Non-pigmented ciliary epithelial cell (primary cell): ENCODE measurements around the gene ARHGEF10L.

ENCODE experiments used
- DNase-seq: peaks from one replicate; pipeline ENCODE4 v3.0.0-alpha.2; 2010; ENCODE audit warnings: low read depth

Gene ARHGEF10L

GRCh38 chr1:17568014-17568900 is 28.8 kb downstream of the ARHGEF10L start:
- no peak for DNase-seq

DNA sequence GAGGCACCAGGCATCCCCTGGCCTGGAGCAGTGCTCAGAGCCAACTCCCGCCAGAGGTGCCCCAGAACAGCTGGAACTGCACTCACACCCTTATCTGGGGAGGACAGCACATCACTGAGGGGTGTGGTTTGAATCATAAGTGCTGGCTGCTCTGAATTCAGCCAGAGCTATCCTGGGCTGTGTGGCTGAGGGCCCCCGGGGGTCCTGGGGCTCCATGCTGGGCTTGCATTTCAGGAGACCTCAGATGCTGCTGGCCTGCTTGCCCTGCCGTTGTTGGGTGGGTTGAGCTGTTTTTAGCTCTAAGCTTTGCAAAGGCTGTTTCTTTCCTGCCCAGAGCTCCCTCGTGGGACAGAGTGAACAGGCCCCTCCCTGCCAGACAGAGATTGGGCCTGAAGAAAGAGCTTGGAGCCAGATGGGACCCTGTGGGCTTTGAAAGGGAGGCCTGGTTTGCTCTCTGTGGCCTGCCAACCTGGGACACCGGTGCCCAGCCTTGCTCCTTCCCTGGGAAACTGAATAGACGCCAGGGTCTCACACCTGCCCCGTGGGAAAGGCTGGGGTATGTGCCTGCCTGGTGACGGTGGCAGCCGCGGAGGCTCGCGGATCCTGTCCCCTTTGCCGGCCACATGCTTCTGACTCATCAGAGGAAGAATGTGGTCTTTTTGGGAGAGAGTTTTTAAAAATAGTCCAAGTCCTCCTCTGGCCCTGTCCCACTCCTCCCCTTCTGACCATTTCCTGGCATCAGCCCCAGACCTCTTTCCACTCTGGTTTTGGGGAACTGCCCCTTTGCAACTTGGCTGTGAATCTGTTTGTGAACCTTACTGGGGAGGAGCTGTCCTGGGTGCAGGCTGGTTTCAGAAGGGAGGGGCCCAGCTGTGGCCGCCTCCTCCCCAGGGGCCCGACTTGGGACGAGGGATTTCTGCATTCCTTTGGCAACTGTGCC is 30.0 kb downstream of the ARHGEF10L start:
- DNase-seq, result no peak

- no peak for DNase-seq
Observed at GRCh38 chr1:17570228-17570627, 30.7 kb downstream of the ARHGEF10L start.

DNA sequence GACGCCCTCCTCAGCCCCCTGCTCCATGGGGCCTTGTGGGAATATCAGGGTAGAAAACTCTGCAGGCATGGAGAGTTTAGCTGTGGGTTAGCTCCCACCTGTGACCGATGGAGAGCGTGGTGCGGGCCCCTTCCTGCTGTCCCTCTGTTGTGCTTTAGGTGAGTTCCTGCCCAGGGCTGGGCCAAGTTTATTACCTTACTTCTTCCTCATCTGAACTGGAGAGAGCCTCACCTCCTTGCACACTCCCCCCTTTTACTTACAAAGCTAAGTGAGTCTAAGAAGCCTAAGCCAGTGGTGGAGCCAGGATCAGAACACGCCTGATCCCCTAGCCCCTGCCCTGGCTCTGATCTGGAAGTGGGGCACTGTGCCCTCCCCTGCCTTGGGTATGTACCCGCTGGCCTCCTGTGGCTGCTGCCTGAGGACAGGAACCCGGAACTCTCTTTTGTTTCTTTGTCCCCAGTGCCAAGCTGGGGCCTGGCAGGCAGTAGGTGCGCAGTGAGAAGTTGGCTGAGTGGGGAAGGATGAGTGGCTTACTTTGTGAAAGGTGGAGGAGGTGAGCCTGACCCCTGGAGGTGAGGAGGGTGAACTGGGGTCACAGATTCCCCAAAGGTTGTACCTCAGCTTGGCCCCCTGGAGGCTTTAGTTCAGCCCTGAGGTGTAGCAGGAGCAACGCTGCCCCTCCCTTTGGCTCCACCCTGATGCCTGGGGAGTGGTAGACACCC is 32.9 kb downstream of the ARHGEF10L start:
- no peak for DNase-seq

DNA sequence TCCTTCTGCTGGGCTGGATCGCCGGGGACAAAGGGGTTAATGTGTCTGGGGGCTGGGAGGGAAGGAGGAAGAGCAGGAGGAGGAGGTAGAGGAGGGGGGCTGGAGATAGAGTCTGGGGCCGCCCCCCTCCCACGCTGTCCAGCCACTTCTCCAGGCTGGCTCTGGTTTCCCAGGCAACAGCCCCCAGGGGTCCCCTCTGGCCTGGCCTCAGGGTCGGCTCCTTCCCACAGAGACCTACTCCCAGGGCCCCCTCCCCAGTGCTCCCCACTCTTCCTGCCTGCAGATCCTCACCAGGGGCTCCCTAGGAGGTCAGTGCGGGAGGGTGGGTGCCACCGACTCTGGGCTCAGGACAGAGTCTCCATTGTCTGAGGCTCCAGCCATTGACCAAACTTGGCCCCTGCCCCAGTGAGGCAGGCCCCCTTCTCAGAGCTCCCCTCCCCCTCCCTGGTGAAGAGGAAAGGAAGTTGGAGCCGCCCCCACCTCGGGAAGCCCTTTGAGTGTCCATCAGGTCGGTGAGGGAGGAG is 34.1 kb downstream of the ARHGEF10L start:
- DNase-seq, result no peak

DNA sequence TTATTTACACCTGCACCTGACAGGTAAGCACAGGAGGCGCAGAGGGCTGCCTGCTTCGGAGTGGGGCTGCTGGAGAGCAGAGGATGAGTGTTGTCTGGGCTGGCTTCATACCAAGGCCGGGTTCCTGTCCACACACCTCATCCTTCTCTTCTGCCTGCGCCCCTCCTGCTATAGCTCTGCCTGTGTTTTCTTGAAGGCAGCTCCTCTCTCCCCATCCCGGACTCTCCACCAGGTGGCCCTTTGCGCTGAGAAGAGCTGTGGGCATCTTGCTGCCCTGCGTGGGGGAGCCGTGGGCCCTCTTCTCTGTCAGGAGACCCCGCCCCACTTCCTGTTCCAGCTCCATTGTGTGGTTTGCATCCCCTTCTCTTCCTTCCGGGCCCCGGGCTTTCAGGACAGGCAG is 35.0 kb downstream of the ARHGEF10L start:
- DNase-seq, result no peak

DNA sequence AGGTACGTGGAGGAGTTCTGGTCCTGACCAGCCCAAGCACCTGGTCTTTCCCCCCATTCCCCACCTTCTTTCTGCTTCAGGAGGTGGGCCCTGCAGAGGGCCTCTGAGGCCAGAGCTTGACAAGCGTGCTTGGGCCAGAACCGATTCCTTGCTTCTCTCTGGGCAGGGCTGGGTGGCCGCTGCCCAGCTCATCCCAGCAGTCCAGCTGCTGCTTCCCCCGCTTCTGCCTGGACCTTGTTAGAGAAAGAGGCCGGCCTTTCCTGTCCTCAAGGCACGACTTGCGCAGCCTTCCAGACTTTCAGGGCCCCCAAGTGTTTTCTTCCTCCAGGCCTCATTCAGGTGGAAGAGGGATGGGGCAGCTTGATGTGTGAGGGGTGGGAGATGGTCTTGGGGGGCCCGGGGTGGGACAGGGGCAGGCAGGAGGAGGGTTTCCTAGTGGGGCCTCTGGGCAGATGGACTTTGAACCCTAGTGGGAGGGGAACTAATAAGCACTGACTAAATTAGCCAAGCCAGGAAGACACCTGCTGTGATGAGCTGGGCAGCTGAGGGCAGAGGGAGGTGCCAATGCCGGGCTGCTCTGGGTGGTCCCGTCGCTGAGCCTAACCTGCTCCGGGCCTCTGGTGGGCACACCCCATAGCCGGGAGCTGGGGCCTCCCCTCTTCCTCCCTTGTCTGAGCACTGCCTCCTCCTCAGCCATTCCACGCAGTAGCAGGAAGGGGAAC is 36.5 kb downstream of the ARHGEF10L start:
- no peak for DNase-seq

DNA sequence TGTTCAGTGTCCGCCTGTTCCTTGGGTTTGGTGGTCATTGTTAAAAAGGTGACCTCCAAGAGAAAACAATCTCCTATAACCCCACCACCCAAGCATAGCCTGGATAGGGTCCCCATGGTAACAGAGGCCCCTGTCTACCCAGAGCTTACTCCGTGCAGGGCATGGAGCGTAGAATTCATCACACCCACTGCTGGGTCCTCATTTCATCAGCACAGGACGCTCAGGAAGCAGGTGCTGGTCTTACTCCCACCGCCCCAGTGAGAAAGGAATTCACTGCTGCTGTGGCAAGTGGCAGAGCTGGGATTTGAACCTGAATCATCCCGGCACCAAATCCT is 37.0 kb downstream of the ARHGEF10L start:
- no peak for DNase-seq

GRCh38 chr1:17577907-17578297 is 38.4 kb downstream of the ARHGEF10L start:
- DNase-seq, result no peak

DNA sequence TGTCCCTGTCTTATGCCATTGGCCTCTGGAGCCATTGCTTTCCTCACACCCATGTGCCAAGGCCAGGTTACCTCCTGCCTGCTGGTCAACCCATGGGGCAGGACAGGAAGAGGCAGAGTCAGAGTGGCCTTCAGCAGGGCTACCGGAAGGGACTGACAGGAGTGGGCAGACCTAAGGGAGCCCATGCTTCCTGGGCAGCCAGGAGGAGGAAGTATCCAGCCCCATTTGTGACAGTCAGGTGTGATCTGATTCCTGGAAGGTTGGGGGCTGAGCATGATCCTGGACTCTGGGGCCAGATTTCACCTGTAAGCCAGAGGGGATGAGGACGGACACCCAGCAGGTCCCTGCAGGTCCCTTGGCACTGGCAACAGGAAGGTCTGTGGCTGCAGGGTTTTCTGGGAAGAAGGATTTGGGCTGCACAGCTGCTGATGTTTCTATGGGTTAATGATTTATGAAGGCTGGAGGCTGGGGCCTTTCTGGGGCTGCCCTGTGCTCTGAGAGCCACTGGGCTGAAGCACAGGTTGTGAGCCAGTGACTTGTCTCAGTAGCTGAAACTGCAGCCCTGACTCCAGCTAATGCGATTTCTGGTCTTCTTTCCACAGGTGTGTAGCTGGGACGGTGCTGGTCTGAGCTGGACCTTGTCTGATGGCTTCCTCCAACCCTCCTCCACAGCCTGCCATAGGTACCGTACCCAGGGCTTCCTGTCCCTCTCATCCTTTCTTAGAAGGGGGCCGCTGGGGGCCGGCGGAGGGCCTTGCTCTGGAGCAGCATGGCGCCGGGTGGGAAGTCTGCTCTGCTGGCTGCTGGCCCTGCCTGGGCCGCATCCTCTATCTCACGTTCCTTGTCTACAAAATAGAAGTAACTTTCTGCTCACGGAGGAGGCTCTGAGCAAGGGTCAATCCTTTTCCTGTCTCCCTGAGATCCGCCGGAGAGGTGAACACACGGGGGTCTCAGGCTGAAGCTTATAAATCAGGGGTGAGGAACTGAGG is 40.7 kb downstream of the ARHGEF10L start:
- DNase-seq, result no peak

GRCh38 chr1:17581389-17582123 is 42.1 kb downstream of the ARHGEF10L start:
- DNase-seq, result no peak

- no peak for DNase-seq
Observed at GRCh38 chr1:17582124-17582774, 42.8 kb downstream of the ARHGEF10L start.

GRCh38 chr1:17584539-17584938 is 45.0 kb downstream of the ARHGEF10L start:
- no peak for DNase-seq

DNA sequence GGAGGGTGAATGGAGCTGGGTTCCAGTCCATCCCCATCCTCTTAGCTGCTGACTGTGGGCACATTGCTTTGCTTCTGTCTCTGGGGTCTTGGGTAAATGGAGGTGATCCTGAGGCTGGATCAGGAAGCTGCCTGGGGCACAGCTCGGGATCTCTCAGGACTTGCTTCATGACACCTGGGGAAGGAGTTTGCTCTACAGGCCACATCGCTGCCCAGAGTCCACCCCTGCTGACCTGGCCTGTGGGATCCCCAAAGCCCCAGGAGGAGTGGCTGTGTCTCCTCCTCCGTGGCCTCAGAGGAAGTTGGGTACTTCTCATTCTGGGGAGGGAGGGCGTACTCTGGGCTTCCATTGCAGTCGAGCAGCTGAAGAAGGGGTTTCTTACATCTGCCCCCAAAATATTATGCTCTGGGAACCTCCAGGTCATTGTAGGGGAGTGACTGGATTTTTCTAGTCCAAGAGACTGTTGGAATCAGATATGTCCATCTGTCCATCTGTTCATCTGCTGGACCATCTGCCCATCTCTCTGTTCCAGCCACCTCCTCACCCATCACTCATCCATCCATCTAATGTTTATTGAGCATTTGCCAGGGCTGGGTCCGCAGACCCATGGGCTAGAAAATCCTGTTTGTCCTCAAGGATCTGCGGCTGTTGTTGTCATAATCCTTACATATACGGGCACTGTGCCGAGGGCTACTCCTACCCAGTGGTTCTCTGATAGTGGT is 45.9 kb downstream of the ARHGEF10L start:
- DNase-seq, result no peak

- DNase-seq, result peak; percentile 53
Observed at GRCh38 chr1:17586172-17586964, 46.9 kb downstream of the ARHGEF10L start.

DNA sequence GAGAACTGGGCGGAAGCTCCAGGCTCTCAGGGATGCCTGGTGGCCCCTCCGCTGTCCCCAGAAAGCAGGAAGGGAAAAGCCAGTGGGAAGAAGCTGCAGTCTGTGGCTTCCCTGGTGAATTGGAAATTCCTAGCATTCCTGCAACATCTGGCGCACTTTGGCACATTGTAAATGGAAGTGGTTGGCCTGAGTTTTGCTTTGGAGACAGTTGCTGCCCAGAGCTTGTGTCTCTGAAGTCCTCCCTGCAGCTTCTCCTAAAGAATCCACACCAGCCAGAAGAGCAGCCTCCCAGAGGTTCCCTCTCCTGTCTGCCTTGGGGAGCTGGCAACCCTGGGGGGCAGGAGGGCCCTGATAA is 48.2 kb downstream of the ARHGEF10L start:
- DNase-seq, result no peak

GRCh38 chr1:17588048-17588871 is 48.8 kb downstream of the ARHGEF10L start:
- no peak for DNase-seq
